DND-41 (cell line): ENCODE measurements around the gene TPRN.

ENCODE experiments used
- ATAC-seq: fragments of 200-7000 bp; cut with Tn5 transposase; 3 replicates; pipeline ENCODE4 v1.9.1; 2021; ENCODE audit warnings: low read depth; ENCODE audit not compliant: insufficient read depth
- DNase-seq: peaks from one replicate; pipeline ENCODE4 v3.0.0-alpha.2; 2020
- H2AFZ ChIP-seq: 2 replicates; pipeline ENCODE4 v1.6.0; 2012; ENCODE audit warnings: low read depth, low read length
- H3K27ac ChIP-seq: 2 replicates; pipeline ENCODE4 v1.5.1; 2012; ENCODE audit warnings: low read length, inconsistent platforms
- H3K27me3 ChIP-seq: fragments of 200-600 bp; sonication (generic); 2 replicates; pipeline ENCODE4 v1.6.0; 2012; ENCODE audit warnings: low read length, mild to moderate bottlenecking, inconsistent platforms; ENCODE audit not compliant: insufficient read depth, poor library complexity
- H3K36me3 ChIP-seq: 2 replicates; pipeline ENCODE4 v1.5.1; 2012; ENCODE audit warnings: low read length, inconsistent platforms; ENCODE audit not compliant: insufficient read depth
- H3K4me1 ChIP-seq: 2 replicates; pipeline ENCODE4 v1.5.1; 2012; ENCODE audit warnings: mild to moderate bottlenecking, low read length; ENCODE audit not compliant: insufficient read depth
- H3K4me2 ChIP-seq: 2 replicates; pipeline ENCODE4 v1.6.0; 2012; ENCODE audit warnings: mild to moderate bottlenecking, moderate library complexity, low read length, inconsistent platforms; ENCODE audit not compliant: insufficient read depth
- H3K4me3 ChIP-seq, 2 experiments: fragments of 200-600 bp in 1 of 2; shearing (Covaris generic) in 1 of 2; 2 replicates each; pipeline ENCODE4 v1.5.1; 2012 to 2016; ENCODE audit warnings: inconsistent platforms in 2 of 2, low read length in 2 of 2, mild to moderate bottlenecking in 2 of 2, low read depth in 1 of 2, moderate library complexity in 1 of 2
- H3K79me2 ChIP-seq: 2 replicates; pipeline ENCODE4 v1.6.0; 2012; ENCODE audit warnings: low read length, inconsistent platforms; ENCODE audit not compliant: insufficient read depth
- H3K9ac ChIP-seq: 2 replicates; pipeline ENCODE4 v1.6.0; 2012; ENCODE audit warnings: low read depth, mild to moderate bottlenecking, inconsistent platforms, low read length, moderate library complexity
- H3K9me3 ChIP-seq: 2 replicates; pipeline ENCODE4 v1.5.1; 2012; ENCODE audit warnings: low read length, moderate library complexity, mild to moderate bottlenecking, inconsistent platforms; ENCODE audit not compliant: insufficient read depth, severe bottlenecking
- H4K20me1 ChIP-seq: 2 replicates; pipeline ENCODE4 v1.6.0; 2012; ENCODE audit warnings: low read length; ENCODE audit not compliant: insufficient read depth
- EZH2 ChIP-seq: IDR thresholded peaks from 3 replicates; pipeline ENCODE4 v1.6.1; 2012; ENCODE audit warnings: borderline replicate concordance, low read depth, mild to moderate bottlenecking, moderate library complexity, low read length, inconsistent platforms; ENCODE audit not compliant: severe bottlenecking
- TF ChIP-seq, protein P1 (sequence below): IDR thresholded peaks from 2 replicates; pipeline ENCODE4 v1.5.1; 2012; ENCODE audit warnings: borderline replicate concordance, low read length, moderate library complexity, mild to moderate bottlenecking; ENCODE audit not compliant: poor library complexity, severe bottlenecking; ENCODE audit errors: extremely low read depth

TPRN gene

DNA sequence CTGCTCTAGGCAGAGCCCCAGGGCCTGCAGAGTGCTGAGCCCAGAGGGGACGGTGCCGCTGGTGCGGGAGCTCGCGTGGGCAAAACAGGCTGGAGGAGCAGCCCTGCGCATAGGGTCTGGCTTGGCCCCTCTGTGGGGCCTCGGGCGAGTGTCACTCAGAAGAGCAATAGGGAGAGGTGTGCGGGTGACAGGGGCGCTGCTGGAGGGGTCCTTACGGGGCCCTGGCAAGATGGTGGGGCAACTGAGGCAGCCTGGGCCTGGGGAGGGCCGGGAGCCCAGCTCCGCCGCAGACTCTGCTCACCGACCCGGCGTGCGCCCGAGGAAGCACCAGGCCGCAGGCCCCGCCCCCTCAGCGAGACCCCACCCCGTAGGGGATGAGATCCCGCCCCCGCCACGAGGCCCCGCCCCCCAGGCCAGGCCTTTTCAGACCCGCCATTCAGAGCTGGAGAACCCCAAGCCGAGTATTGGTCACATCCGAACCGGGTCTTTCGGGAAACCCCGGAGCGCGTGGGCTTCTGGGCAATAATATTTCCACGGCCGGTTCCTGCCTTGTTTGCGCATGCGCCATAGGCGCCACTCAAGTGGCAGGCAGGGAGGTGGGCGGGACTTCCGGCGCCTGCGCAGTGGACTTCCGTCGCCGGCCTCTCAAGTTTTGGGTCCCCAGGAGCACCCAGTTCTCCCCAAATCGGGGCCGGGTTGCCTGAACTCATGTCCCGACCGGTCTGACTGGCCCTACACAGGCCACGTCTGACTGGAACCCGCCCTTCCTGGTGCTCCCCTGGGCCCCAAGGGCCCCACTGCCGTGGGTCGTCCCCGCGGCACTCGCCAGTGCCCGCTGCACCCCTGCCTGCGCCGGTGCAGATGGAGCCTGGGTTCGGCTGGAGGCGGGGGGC is 22.8 kb upstream of the TPRN start:
- Histone ChIP-seq H3K27me3 (no peaks in the 10 kb centered on the region), H3K27ac (peak overlapping the region; percentile 91), H3K4me1 (peaks cover 20% of the 10 kb centered on the region), H2AFZ (peak overlapping the region; percentile 94), H3K9ac (peak overlapping the region; percentile 98), H3K79me2 (no peaks in the 10 kb centered on the region), H3K9me3 (no peaks in the 10 kb centered on the region), H3K4me3 (peak overlapping the region; percentile 94 to 96), H4K20me1 (no peaks in the 10 kb centered on the region), H3K4me2 (peak overlapping the region; percentile 94), H3K36me3 (no peaks in the 10 kb centered on the region; the same call in 1 of the 2 replicates)
- DNase-seq, result peak; percentile 98
- TF ChIP-seq EZH2, result no peak
- TF ChIP-seq, protein P1, sequence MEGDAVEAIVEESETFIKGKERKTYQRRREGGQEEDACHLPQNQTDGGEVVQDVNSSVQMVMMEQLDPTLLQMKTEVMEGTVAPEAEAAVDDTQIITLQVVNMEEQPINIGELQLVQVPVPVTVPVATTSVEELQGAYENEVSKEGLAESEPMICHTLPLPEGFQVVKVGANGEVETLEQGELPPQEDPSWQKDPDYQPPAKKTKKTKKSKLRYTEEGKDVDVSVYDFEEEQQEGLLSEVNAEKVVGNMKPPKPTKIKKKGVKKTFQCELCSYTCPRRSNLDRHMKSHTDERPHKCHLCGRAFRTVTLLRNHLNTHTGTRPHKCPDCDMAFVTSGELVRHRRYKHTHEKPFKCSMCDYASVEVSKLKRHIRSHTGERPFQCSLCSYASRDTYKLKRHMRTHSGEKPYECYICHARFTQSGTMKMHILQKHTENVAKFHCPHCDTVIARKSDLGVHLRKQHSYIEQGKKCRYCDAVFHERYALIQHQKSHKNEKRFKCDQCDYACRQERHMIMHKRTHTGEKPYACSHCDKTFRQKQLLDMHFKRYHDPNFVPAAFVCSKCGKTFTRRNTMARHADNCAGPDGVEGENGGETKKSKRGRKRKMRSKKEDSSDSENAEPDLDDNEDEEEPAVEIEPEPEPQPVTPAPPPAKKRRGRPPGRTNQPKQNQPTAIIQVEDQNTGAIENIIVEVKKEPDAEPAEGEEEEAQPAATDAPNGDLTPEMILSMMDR, result no peak
- peak; percentile 82 for ATAC-seq

DNA sequence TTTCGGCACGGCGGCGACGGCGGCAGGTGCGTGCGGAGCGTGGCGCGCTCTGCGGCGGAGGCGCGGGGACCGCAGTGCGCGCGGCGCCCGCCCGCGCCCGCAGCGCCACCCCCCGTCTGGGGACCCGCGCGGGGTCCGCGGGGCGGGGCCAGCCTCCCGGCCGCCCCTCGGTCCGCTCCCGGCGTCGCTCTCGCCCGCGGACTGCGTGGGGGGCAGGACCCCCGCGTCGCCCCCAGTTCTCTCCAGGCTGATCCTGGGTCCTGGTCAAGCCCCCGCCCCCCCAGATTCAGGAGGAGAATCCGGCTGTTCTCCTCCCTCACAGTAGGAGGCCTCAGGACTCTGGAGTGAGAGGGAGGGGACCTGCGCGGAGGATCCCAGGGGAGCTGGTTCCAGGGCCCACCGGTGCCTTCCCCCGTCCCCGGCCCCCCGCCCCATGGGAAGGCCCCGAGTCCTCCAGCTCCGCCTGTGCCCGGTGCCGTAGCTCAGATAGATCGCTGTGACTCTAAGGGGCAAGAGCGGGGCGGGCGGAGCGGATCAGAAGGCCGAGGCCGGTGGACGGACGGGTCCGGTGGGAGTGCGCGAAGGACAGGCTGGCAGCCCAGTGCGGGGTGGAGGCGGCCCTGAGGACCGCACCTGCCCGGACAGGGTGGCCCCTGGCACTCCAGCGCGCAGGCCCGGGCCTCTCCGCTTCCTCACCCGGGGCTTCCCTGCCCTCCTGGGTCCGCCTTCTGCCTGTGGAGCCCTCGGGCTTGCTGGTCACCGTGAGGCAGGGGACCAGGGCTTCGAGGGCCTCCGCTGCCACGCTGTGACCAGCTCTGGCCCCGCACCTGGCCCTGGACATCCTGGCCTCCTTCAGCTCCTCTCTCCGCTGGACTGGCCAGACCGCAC is 21.9 kb upstream of the TPRN start, which contains the start of gene RNF208:
Gene RNF208 (minus strand): TSS at position 51 of the 888 bp plus-strand sequence. CDS start 1,028 bp downstream, outside the sequence.
- ATAC-seq (no peak), DNase-seq (no peak)
- peak within 1 kb of the TSS; percentile 85 for H3K27ac ChIP-seq
- peak within 1 kb of the TSS; percentile 98 for H3K9ac ChIP-seq
- peaks cover 20% of the 10 kb centered on the region for H3K4me1 ChIP-seq
- H3K36me3 ChIP-seq, result no peaks in the 10 kb centered on the region; the same call in 1 of the 2 replicates
- peak within 1 kb of the TSS; percentile 94 for H3K4me2 ChIP-seq
- no peak for TF ChIP-seq EZH2
- TF ChIP-seq, protein P1, result no peak
- peak within 1 kb of the TSS; percentile 68 to 96; a peak in 3 of 4 replicates for H3K4me3 ChIP-seq
- peak within 1 kb of the TSS; percentile 82 for H2AFZ ChIP-seq
- H3K9me3 ChIP-seq, result no peaks in the 10 kb centered on the region
- no peaks in the 10 kb centered on the region for H3K79me2 ChIP-seq
- no peaks in the 10 kb centered on the region for H4K20me1 ChIP-seq
- H3K27me3 ChIP-seq, result no peaks in the 10 kb centered on the region

DNA sequence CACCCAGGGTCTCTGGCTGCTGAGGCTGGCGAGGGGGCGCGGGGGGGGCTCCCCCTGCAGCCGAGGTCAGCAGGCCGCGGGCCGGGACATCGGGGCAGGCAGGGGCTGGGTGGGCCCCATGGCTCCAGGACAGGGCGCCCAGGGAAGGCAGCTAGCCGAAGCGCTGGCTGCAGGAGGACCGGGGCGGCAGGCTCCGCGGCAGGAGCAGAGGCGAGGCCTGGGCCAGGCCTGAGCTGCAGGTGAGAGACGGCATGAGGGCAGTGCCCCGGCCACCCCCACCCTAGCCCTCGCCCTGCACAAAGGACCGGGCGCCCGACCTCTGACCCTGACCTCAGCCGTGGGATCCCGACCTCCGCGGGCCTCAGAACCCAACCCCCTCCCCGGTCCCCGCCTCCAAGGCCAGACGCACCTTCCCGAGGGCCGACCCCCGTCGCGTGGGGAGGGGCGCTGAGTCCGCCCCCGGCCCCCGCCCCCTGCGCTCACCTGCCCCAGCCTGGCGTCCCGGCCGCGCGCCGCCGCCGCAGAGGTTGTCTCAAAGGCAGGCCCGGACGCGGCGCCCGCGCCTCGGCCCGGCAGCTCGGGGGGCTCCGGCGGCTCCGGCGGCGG is 21.1 kb upstream of the TPRN start:
- ATAC-seq (no peak), DNase-seq (no peak)
- H3K9ac ChIP-seq, result no peak overlapping the region
- H3K9me3 ChIP-seq, result no peaks in the 10 kb centered on the region
- no peaks in the 10 kb centered on the region; the same call in 1 of the 2 replicates for H4K20me1 ChIP-seq
- H3K79me2 ChIP-seq, result no peaks in the 10 kb centered on the region
- H2AFZ ChIP-seq, result no peak overlapping the region
- H3K4me2 ChIP-seq, result no peak overlapping the region
- H3K4me3 ChIP-seq, result no peak overlapping the region
- H3K27ac ChIP-seq, result no peak overlapping the region
- no peak for TF ChIP-seq EZH2
- TF ChIP-seq, protein P1, result no peak
- H3K27me3 ChIP-seq, result no peaks in the 10 kb centered on the region
- H3K4me1 ChIP-seq, result peaks cover 17% of the 10 kb centered on the region
- no peaks in the 10 kb centered on the region; the same call in 1 of the 2 replicates for H3K36me3 ChIP-seq
